Fibroblast of lung (primary cell): ENCODE data around the gene FGGY.

Experiments used
- CTCF ChIP-seq, 2 donors: IDR thresholded peaks in 1 of 2; conservative IDR thresholded peaks in 1 of 2; 1 replicate in 1 of 2; 2 replicates in 1 of 2; pipeline ENCODE4 v1.5.1; 2011 to 2012; ENCODE audit warnings: low read length in 2 of 2, control low read depth in 1 of 2, inconsistent platforms in 1 of 2, low read depth in 1 of 2, mild to moderate bottlenecking in 1 of 2
- EZH2 ChIP-seq: IDR thresholded peaks from 2 replicates; pipeline ENCODE4 v1.5.1; 2012; ENCODE audit warnings: low read length, control low read depth, mild to moderate bottlenecking; ENCODE audit errors: missing control alignments

GRCh38 chr1:59751801-59752200 lies 454.9 kb downstream of the FGGY start:
- no peak for TF ChIP-seq CTCF (conservative IDR thresholded peaks at IDR 0.05 in 1 of 2, IDR thresholded peaks at IDR 0.05 in 1 of 2; ENCODE audit: low read depth in 1 of 2, low read length in 2 of 2)
- no peak for TF ChIP-seq EZH2
